Tibial nerve (tissue), 4 donors: Measurements from ENCODE around the gene CSNK2B. TPM values are rescaled to one million over a fixed set of nuclear protein-coding genes. Genes with fewer than 3 reads are reported as not detected.

ENCODE experiments used
- DNase-seq, 2 donors: peaks; one replicate each; pipeline ENCODE4 v3.0.0-alpha.2; 2019; ENCODE audit warnings: low spot score in 2 of 2
- H3K27ac ChIP-seq, 4 donors: fragments of 200-600 bp; sonication (generic) in 3 of 4; one replicate each; pipeline ENCODE4 v1.5.1; 2017 to 2019; ENCODE audit warnings: mild to moderate bottlenecking in 1 of 4
- H3K27me3 ChIP-seq, 2 donors: fragments of 200-600 bp; sonication (generic) in 1 of 2; one replicate each; pipeline versions ENCODE4 v1.5.1 to v1.6.0; 2017 to 2019
- H3K36me3 ChIP-seq, 3 donors: fragments of 200-600 bp; sonication (generic); one replicate each; pipeline ENCODE4 v1.5.1; 2018 to 2019
- H3K4me1 ChIP-seq, 4 donors: fragments of 200-600 bp; sonication (generic) in 3 of 4; one replicate each; pipeline ENCODE4 v1.5.1; 2017 to 2019
- H3K4me3 ChIP-seq, 4 donors: fragments of 200-600 bp; sonication (generic) in 3 of 4; one replicate each; pipeline ENCODE4 v1.5.1; 2017 to 2019; ENCODE audit warnings: mild to moderate bottlenecking in 1 of 4, moderate library complexity in 1 of 4
- H3K9me3 ChIP-seq, 4 donors: fragments of 200-600 bp; sonication (generic) in 3 of 4; one replicate each; pipeline ENCODE4 v1.5.1; 2017 to 2019
- CTCF ChIP-seq, 5 experiments: fragments of 200-600 bp in 3 of 5; fragments of 450-650 bp in 2 of 5; sonication (generic) in 3 of 5; IDR thresholded peaks; one replicate each; pipeline ENCODE4 v1.5.1; 2016 to 2019; ENCODE audit warnings: antibody characterized with exemption in 5 of 5, mild to moderate bottlenecking in 3 of 5, moderate library complexity in 2 of 5
- EP300 ChIP-seq, 2 donors: sonication (generic); formaldehyde crosslinking; IDR thresholded peaks; one replicate each; pipeline ENCODE4 v1.6.1; 2017; ENCODE audit warnings: antibody characterized with exemption in 2 of 2, mild to moderate bottlenecking in 1 of 2
- POLR2A ChIP-seq, 2 donors: fragments of 450-650 bp; IDR thresholded peaks; one replicate each; pipeline ENCODE4 v1.6.1; 2017; ENCODE audit warnings: antibody characterized with exemption in 2 of 2, mild to moderate bottlenecking in 2 of 2, moderate library complexity in 2 of 2
- WGBS, 2 donors: methylation state at CpG; one replicate each; pipeline ENCODE4 v1.1.5; 2018; 5-methylcytosine and 5-hydroxymethylcytosine counted together
- total RNA-seq, 4 donors: library from RNA; depleted of rRNA; stranded (reverse); fragments of >200 nt; gene quantifications; one replicate each; pipeline ENCODE4 v1.1.0, GENCODE V29; 2016

The CSNK2B gene
- total RNA-seq, 4 donors from 2014 or later, result 183 to 207 (median 188) TPM

- peaks cover 0 to 65% (median 26%) of the 10 kb centered on the region in 4 donors for H3K4me1 ChIP-seq
- H3K36me3 ChIP-seq, result peaks cover 8 to 53% (median 17%) of the 10 kb centered on the region in 3 donors
- TF ChIP-seq EP300 (IDR thresholded peaks at IDR 0.05) (peak; percentile 58 to 92), CTCF (IDR thresholded peaks at IDR 0.05) (peak in 1 of 5 experiments; percentile 10), POLR2A (IDR thresholded peaks at IDR 0.05) (peak; percentile 62 to 69)
- 1% methylated on average over 39 of the region's 39 CpGs for WGBS, 2 donors
- H3K4me3 ChIP-seq, result peak within 1 kb of the TSS; percentile 67 to 93 (median 87)
- peak; percentile 83 to 95 for DNase-seq
- no peaks in the 10 kb centered on the region for H3K9me3 ChIP-seq
- no peaks in the 10 kb centered on the region for H3K27me3 ChIP-seq
- peak within 1 kb of the TSS; percentile 60 to 99 (median 96) for H3K27ac ChIP-seq
Observed at GRCh38 chr6:31664790-31665500, 935 bp upstream of the CSNK2B start, which contains the start of gene GPANK1. TSS of gene GPANK1 (minus strand) at chr6:31664997. CDS start at chr6:31664478, 519 bp downstream.

- H3K36me3 ChIP-seq, result peaks cover 8 to 68% (median 31%) of the 10 kb centered on the region in 3 donors
- H3K9me3 ChIP-seq, result no peaks in the 10 kb centered on the region
- no peak for DNase-seq
- H3K27ac ChIP-seq, result peak overlapping the region; percentile 60 to 99 (median 96)
- WGBS, 2 donors, result 2 to 4% methylated on average over 15 of the region's 15 CpGs
- no peaks in the 10 kb centered on the region for H3K27me3 ChIP-seq
- H3K4me1 ChIP-seq, result peaks cover 0 to 57% (median 24%) of the 10 kb centered on the region in 4 donors
- peak overlapping the region; percentile 67 to 93 (median 87) for H3K4me3 ChIP-seq
- TF ChIP-seq EP300 (IDR thresholded peaks at IDR 0.05), result no peak
- no peak for TF ChIP-seq POLR2A (IDR thresholded peaks at IDR 0.05)
- TF ChIP-seq CTCF (IDR thresholded peaks at IDR 0.05), result no peak
Observed at GRCh38 chr6:31666337-31666965, 571 bp downstream of the CSNK2B start.

GRCh38 chr6:31669676-31670075 lies 3.8 kb downstream of the CSNK2B start, which contains the start of gene LY6G5B:
TSS of gene LY6G5B (plus strand) at chr6:31669976. CDS start at chr6:31670951, 975 bp downstream.
- WGBS, 2 donors, result 84 to 86% methylated on average over 8 of the region's 8 CpGs
- Histone ChIP-seq H3K4me1 (peaks cover 0 to 27% (median 9%) of the 10 kb centered on the region in 4 donors), H3K4me3 (no peak within 1 kb of the TSS), H3K9me3 (no peaks in the 10 kb centered on the region), H3K27me3 (no peaks in the 10 kb centered on the region), H3K27ac (no peak within 1 kb of the TSS), H3K36me3 (peaks cover 8 to 75% (median 46%) of the 10 kb centered on the region in 3 donors)
- no peak for TF ChIP-seq CTCF (IDR thresholded peaks at IDR 0.05)
- no peak for TF ChIP-seq POLR2A (IDR thresholded peaks at IDR 0.05)
- TF ChIP-seq EP300 (IDR thresholded peaks at IDR 0.05), result no peak
- DNase-seq, result no peak

- no peaks in the 10 kb centered on the region for H3K27me3 ChIP-seq
- TF ChIP-seq EP300 (IDR thresholded peaks at IDR 0.05), result no peak
- no peak for TF ChIP-seq CTCF (IDR thresholded peaks at IDR 0.05)
- TF ChIP-seq POLR2A (IDR thresholded peaks at IDR 0.05), result no peak
- H3K36me3 ChIP-seq, result peaks cover 0 to 34% (median 16%) of the 10 kb centered on the region in 3 donors
- DNase-seq, result no peak
- H3K4me1 ChIP-seq, result peaks cover 0 to 14% (median 2%) of the 10 kb centered on the region in 4 donors
- no peak overlapping the region for H3K27ac ChIP-seq
- no peaks in the 10 kb centered on the region for H3K9me3 ChIP-seq
- no peak overlapping the region for H3K4me3 ChIP-seq
- 72 to 82% methylated on average over 4 of the region's 4 CpGs for WGBS, 2 donors
Observed at GRCh38 chr6:31676322-31676903, 10.5 kb downstream of the CSNK2B start.
